HCT116 (cell line): ENCODE data around the gene LYL1. TPM values are rescaled to one million over a fixed set of nuclear protein-coding genes. Genes with fewer than 3 reads are reported as not detected.

Source experiments
- ATAC-seq: fragments of 200-7000 bp; cut with Tn5 transposase; 2 replicates; pipeline ENCODE4 v1.9.1; 2020; ENCODE audit warnings: mild to moderate bottlenecking, moderate library complexity
- BruUV-seq: library from RNA; stranded (reverse); fragments of 400-500 nt; replicated peaks from 2 replicates; lab custom pipeline; 2021; lab: Mats Ljungman, UMichigan
- CTCF ChIA-PET: fragments of 300-600 bp; sonication (Branson Sonifier 250); formaldehyde crosslinking; loops from one replicate; lab custom pipeline; 2021; ENCODE audit warnings: antibody characterized with exemption; lab: Charles Lee
- POLR2A ChIA-PET: fragments of 300-600, 350-600 bp; sonication (Branson Sonifier 250); formaldehyde crosslinking; loops from one replicate; lab custom pipeline; 2021; ENCODE audit warnings: antibody characterized with exemption; lab: Charles Lee
- RAD21 ChIA-PET, 2 experiments: fragments of 300-600 bp; sonication (Branson Sonifier 250); formaldehyde crosslinking; loops; one replicate each; lab custom pipeline; 2023; ENCODE audit warnings: low total read pairs in 2 of 2; ENCODE audit not compliant: uncharacterized antibody in 2 of 2, unreplicated experiment in 2 of 2, low non-redundant PET in 1 of 2; lab: Charles Lee
- DNase-seq: peaks from one replicate; pipeline ENCODE4 v3.0.0-alpha.2; 2010; ENCODE audit warnings: low read depth, low spot score
- H2AFZ ChIP-seq: fragments of 200-600 bp; shearing (Covaris generic), sonication (generic); 2 replicates; pipeline ENCODE4 v1.6.1; 2017; ENCODE audit warnings: low read depth, mixed run types, mixed read lengths, antibody characterized with exemption, low read length; ENCODE audit not compliant: poor library complexity, severe bottlenecking
- H3K27ac ChIP-seq: 2 replicates; pipeline ENCODE4 v1.5.1; 2012; ENCODE audit warnings: low read depth, low read length
- H3K27me3 ChIP-seq: fragments of 200-600 bp; sonication (generic); 2 replicates; pipeline ENCODE4 v1.6.1; 2016; ENCODE audit warnings: mixed run types, low read length, mixed read lengths; ENCODE audit not compliant: insufficient read depth
- H3K36me3 ChIP-seq, 2 experiments: fragments of 200-500 bp in 1 of 2; fragments of 200-600 bp in 1 of 2; sonication (Bioruptor generic) in 1 of 2; sonication (generic) in 1 of 2; 2 replicates each; pipeline versions ENCODE4 v1.5.1 to v1.6.1; 2014 to 2016; ENCODE audit warnings: low read length in 2 of 2, inconsistent platforms in 1 of 2, mixed read lengths in 1 of 2, mixed run types in 1 of 2; ENCODE audit not compliant: insufficient read depth in 2 of 2, control insufficient read depth in 1 of 2
- H3K4me1 ChIP-seq, 2 experiments: fragments of 200-600 bp in 1 of 2; sonication (generic) in 1 of 2; 2 replicates each; pipeline versions ENCODE4 v1.5.1 to v1.6.1; 2012 to 2017; ENCODE audit warnings: low read length in 2 of 2, inconsistent platforms in 1 of 2, mild to moderate bottlenecking in 1 of 2, mixed read lengths in 1 of 2, mixed run types in 1 of 2, moderate library complexity in 1 of 2; ENCODE audit not compliant: insufficient read depth in 2 of 2, control insufficient read depth in 1 of 2
- H3K4me2 ChIP-seq: fragments of 200-600 bp; sonication (generic); 2 replicates; pipeline ENCODE4 v1.6.1; 2017; ENCODE audit warnings: mixed run types, low read length, mixed read lengths
- H3K4me3 ChIP-seq, 2 experiments: fragments of 200-600 bp in 1 of 2; sonication (generic) in 1 of 2; replicated peaks in 1 of 2; 2 replicates each; pipeline ENCODE4 v1.5.1; 2011 to 2016; ENCODE audit warnings: low read length in 2 of 2, control low read depth in 1 of 2, low read depth in 1 of 2, mild to moderate bottlenecking in 1 of 2, mixed read lengths in 1 of 2, mixed run types in 1 of 2
- H3K79me2 ChIP-seq: fragments of 200-600 bp; sonication (generic); 2 replicates; pipeline ENCODE4 v1.6.1; 2017; ENCODE audit warnings: mild to moderate bottlenecking, mixed run types, low read length, moderate library complexity, mixed read lengths; ENCODE audit not compliant: insufficient read depth
- H3K9ac ChIP-seq: fragments of 200-600 bp; sonication (generic); 2 replicates; pipeline ENCODE4 v1.6.1; 2016; ENCODE audit warnings: low read length, mixed read lengths
- H3K9me2 ChIP-seq: fragments of 200-600 bp; sonication (generic), shearing (Covaris generic); 2 replicates; pipeline ENCODE4 v1.6.1; 2017; ENCODE audit warnings: mixed run types, mild to moderate bottlenecking, moderate library complexity; ENCODE audit not compliant: insufficient read depth
- H3K9me3 ChIP-seq, 2 experiments: fragments of 200-500 bp in 1 of 2; fragments of 200-600 bp in 1 of 2; sonication (Bioruptor generic) in 1 of 2; sonication (generic) in 1 of 2; 2 replicates each; pipeline ENCODE4 v1.6.1; 2014 to 2017; ENCODE audit warnings: low read length in 2 of 2, mixed read lengths in 2 of 2, inconsistent platforms in 1 of 2, low read depth in 1 of 2, mild to moderate bottlenecking in 1 of 2, mixed run types in 1 of 2, moderate library complexity in 1 of 2; ENCODE audit not compliant: control insufficient read depth in 1 of 2, insufficient read depth in 1 of 2
- H4K20me1 ChIP-seq: fragments of 200-600 bp; sonication (generic), shearing (Covaris generic); 2 replicates; pipeline ENCODE4 v1.6.1; 2017; ENCODE audit warnings: mixed run types, mild to moderate bottlenecking, moderate library complexity; ENCODE audit not compliant: insufficient read depth
- CBX3 ChIP-seq: IDR thresholded peaks from 2 replicates; pipeline ENCODE4 v1.6.1; 2012; ENCODE audit warnings: low read depth
- CTCF ChIP-seq, 3 experiments: fragments of 200-600 bp in 1 of 3; sonication (generic) in 1 of 3; IDR thresholded peaks in 2 of 3; conservative IDR thresholded peaks in 1 of 3; 2 replicates each; pipeline ENCODE4 v1.5.1; 2012 to 2017; ENCODE audit warnings: low read depth in 2 of 3, low read length in 2 of 3, antibody characterized with exemption in 1 of 3, borderline replicate concordance in 1 of 3, control low read depth in 1 of 3, mild to moderate bottlenecking in 1 of 3, mixed read lengths in 1 of 3, mixed run types in 1 of 3, moderate library complexity in 1 of 3; ENCODE audit not compliant: insufficient read depth in 1 of 3
- EGR1 ChIP-seq: IDR thresholded peaks from 2 replicates; pipeline ENCODE4 v1.6.1; 2012; ENCODE audit warnings: low read depth
- ELF1 ChIP-seq: IDR thresholded peaks from 2 replicates; pipeline ENCODE4 v1.6.1; 2012; ENCODE audit warnings: low read depth, borderline replicate concordance
- EZH2phosphoT487 ChIP-seq: fragments of 200-600 bp; IDR thresholded peaks from 2 replicates; pipeline ENCODE4 v1.6.1; 2018; ENCODE audit warnings: antibody characterized with exemption, borderline replicate concordance
- MAX ChIP-seq: IDR thresholded peaks from 2 replicates; pipeline ENCODE4 v1.6.1; 2012
- POLR2AphosphoS5 ChIP-seq: IDR thresholded peaks from 2 replicates; pipeline ENCODE4 v1.6.1; 2011; ENCODE audit warnings: mild to moderate bottlenecking, low read depth, low read length, moderate library complexity
- RAD21 ChIP-seq: IDR thresholded peaks from 2 replicates; pipeline ENCODE4 v1.6.1; 2012; ENCODE audit warnings: low read depth, mild to moderate bottlenecking
- SIN3A ChIP-seq: IDR thresholded peaks from 2 replicates; pipeline ENCODE4 v1.6.1; 2012; ENCODE audit warnings: low read depth
- TCF7L2 ChIP-seq: IDR thresholded peaks from 2 replicates; pipeline ENCODE4 v1.7.0; 2011; ENCODE audit warnings: borderline replicate concordance, inconsistent platforms; ENCODE audit not compliant: insufficient read depth, insufficient read length; ENCODE audit errors: extremely low read depth
- YY1 ChIP-seq: IDR thresholded peaks from 2 replicates; pipeline ENCODE4 v1.6.1; 2011; ENCODE audit warnings: low read length, low read depth, moderate library complexity, mild to moderate bottlenecking; ENCODE audit not compliant: insufficient replicate concordance; ENCODE audit errors: extremely low read depth
- ZFX ChIP-seq: fragments of 450-650 bp; IDR thresholded peaks from 2 replicates; pipeline ENCODE4 v1.6.1; 2017
- ZNF274 ChIP-seq: fragments of 200-500 bp; sonication (Bioruptor generic); IDR thresholded peaks from 2 replicates; pipeline ENCODE4 v1.6.1; 2014; ENCODE audit warnings: mild to moderate bottlenecking, low read depth, low read length, inconsistent platforms
- intact Hi-C: fragments of 100-400 bp; cut with micrococcal nuclease; formaldehyde crosslinking; loops from 2 replicates; pipeline ENCODE4 v1.10.0; 2022
- total RNA-seq: library from RNA; stranded (reverse); gene quantifications from one replicate; pipeline ENCODE4 v1.2.1, GENCODE V29; 2021; ENCODE audit not compliant: unreplicated experiment

LYL1 gene
- total RNA-seq, 1 experiment from 2014 or later: 2.6 TPM

- RAD21 ChIA-PET: no interaction called here
Measured at GRCh38 chr19:13110099-13110610, 7.5 kb upstream of the LYL1 start.

GRCh38 chr19:13109361-13110098 lies 6.9 kb upstream of the LYL1 start:
- H3K4me3 ChIP-seq: no peak overlapping the region
- H3K4me2 ChIP-seq: no peak overlapping the region
- POLR2A ChIA-PET: no interaction called here
- no peaks in the 10 kb centered on the region for H3K9me2 ChIP-seq
- H2AFZ ChIP-seq: no peak overlapping the region
- TF ChIP-seq ELF1: no peak
- TF ChIP-seq RAD21: no peak
- no peak for TF ChIP-seq MAX
- no peak for TF ChIP-seq TCF7L2
- TF ChIP-seq SIN3A: no peak
- no peak for TF ChIP-seq CTCF (IDR thresholded peaks at IDR 0.05 in 2 of 3, conservative IDR thresholded peaks at IDR 0.05 in 1 of 3; ENCODE audit: borderline replicate concordance in 1 of 3, insufficient read depth in 1 of 3, low read depth in 2 of 3, low read length in 2 of 3)
- no peak for TF ChIP-seq ZFX
- H3K9me3 ChIP-seq: no peaks in the 10 kb centered on the region
- CTCF ChIA-PET: no interaction called here
- DNase-seq (no peak), ATAC-seq (no peak)
- no TSS peak for BruUV-seq
- intact Hi-C loops: no loop called here
- H3K79me2 ChIP-seq: peaks cover 12% of the 10 kb centered on the region
- H3K27ac ChIP-seq: no peak overlapping the region
- H4K20me1 ChIP-seq: no peaks in the 10 kb centered on the region
- H3K4me1 ChIP-seq: no peaks in the 10 kb centered on the region
- peaks cover 8 to 30% of the 10 kb centered on the region in 2 experiments; a peak in 3 of 4 replicates for H3K36me3 ChIP-seq
- no peak overlapping the region for H3K9ac ChIP-seq
- RAD21 ChIA-PET: no interaction called here
- no peaks in the 10 kb centered on the region for H3K27me3 ChIP-seq

More at GRCh38 chr19:13110099-13110610, 7.5 kb upstream of the LYL1 start:
- ChIA-PET POLR2A (no interaction called here), CTCF (no interaction called here)
- DNase-seq (no peak), ATAC-seq (no peak)
- Histone ChIP-seq H3K36me3 (peaks cover 8 to 35% of the 10 kb centered on the region in 2 experiments; a peak in 3 of 4 replicates), H3K9me2 (no peaks in the 10 kb centered on the region), H3K4me2 (no peak overlapping the region), H3K9ac (no peak overlapping the region), H3K4me3 (no peak overlapping the region), H4K20me1 (no peaks in the 10 kb centered on the region), H2AFZ (no peak overlapping the region), H3K79me2 (peaks cover 18% of the 10 kb centered on the region), H3K9me3 (no peaks in the 10 kb centered on the region), H3K27ac (no peak overlapping the region), H3K4me1 (peaks cover 3 to 4% of the 10 kb centered on the region in 2 experiments; a peak in 3 of 4 replicates), H3K27me3 (no peaks in the 10 kb centered on the region)
- TF ChIP-seq EZH2phosphoT487 (no peak), EGR1 (no peak), SIN3A (no peak), YY1 (no peak), ZFX (no peak), POLR2AphosphoS5 (no peak), CBX3 (no peak), ZNF274 (no peak)
- no TSS peak for BruUV-seq
- intact Hi-C loops: no loop called here
